ENCODE results near the gene CD207. TPM values are rescaled to one million over a fixed set of nuclear protein-coding genes. Genes with fewer than 3 reads are reported as not detected.
A peak's percentile ranks its signal among the peaks of the same experiment; 100 is the strongest.

Gene CD207
- total RNA-seq, 1 experiment from 2014 or later, result 1.1 TPM

DNA sequence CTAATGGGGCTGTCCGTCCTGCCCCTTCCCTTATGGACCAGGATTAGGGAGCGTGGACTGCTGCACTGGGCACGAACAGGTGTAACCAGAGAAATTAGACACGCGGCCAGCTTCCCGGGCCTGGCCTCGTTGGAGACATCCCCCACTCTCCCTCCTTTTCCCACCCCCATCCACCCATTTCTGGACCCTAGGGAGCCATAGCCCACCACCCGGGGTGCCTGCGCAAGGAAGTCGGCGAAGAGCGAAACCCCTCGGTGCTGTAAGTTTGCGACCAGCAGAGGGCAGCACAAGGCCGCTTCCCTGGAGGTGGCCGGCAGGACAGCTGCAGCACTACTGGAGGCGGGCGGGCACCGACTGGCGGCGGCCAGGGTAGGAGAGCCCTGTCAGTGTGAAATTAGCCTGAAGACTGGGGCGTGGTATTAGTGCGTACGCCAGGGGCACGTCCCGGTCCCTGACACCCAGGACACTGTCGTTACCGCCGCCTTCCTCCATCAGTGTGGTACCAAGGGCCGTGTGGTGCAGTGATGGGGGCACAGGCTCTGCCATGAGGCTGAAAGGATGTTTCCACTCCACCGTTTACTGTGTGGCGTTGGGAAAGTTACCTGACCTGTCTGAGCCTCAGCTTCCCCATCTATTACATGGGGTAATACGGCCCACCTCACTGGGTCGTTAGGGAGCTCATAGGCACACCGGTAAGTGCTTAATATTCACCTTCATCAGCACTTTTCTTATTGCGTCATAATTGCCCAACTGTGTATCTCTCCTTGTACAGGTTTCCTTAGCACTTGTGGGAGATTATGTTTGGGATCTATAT lies 36.0 kb upstream of the CD207 start:
- intact Hi-C loops (cut with micrococcal nuclease; ENCODE audit: unreplicated experiment), result loop anchor here (1.0 kb wide), 2 partner anchors 48 to 76 kb away; no protein-coding TSS in a partner anchor
- Histone ChIP-seq H3K9me3 (ENCODE audit: low read depth, low read length, poor library complexity, severe bottlenecking) (no peaks in the 10 kb centered on the region), H3K4me3 (ENCODE audit: low read depth, low read length, poor library complexity, severe bottlenecking) (peak overlapping the region; percentile 14), H3K27ac (ENCODE audit: low read depth, low read length, poor library complexity, severe bottlenecking) (no peak overlapping the region), H3K27me3 (replicated peaks; ENCODE audit: insufficient read depth, low read depth, low read length, poor library complexity) (no peaks in the 10 kb centered on the region), H3K36me3 (ENCODE audit: insufficient read depth, low read length, poor library complexity, severe bottlenecking) (no peaks in the 10 kb centered on the region), H3K4me1 (ENCODE audit: insufficient read depth, low read length, poor library complexity, severe bottlenecking) (peaks cover 7% of the 10 kb centered on the region)
- ChIA-PET POLR2A (ENCODE audit: low non-redundant PET) (no interaction called here), CTCF (interaction anchor here (0.5 to 3.1 kb wide), 9 partner anchors 9 to 107 kb away, joined by 3 to 24 read pairs (median 5); partner anchors contain the start of gene ANKRD53)
- TF ChIP-seq EZH2 (IDR thresholded peaks at IDR 0.05; ENCODE audit: borderline replicate concordance, low read depth, low read length, poor library complexity, severe bottlenecking), result no peak
- TF ChIP-seq, protein P1, sequence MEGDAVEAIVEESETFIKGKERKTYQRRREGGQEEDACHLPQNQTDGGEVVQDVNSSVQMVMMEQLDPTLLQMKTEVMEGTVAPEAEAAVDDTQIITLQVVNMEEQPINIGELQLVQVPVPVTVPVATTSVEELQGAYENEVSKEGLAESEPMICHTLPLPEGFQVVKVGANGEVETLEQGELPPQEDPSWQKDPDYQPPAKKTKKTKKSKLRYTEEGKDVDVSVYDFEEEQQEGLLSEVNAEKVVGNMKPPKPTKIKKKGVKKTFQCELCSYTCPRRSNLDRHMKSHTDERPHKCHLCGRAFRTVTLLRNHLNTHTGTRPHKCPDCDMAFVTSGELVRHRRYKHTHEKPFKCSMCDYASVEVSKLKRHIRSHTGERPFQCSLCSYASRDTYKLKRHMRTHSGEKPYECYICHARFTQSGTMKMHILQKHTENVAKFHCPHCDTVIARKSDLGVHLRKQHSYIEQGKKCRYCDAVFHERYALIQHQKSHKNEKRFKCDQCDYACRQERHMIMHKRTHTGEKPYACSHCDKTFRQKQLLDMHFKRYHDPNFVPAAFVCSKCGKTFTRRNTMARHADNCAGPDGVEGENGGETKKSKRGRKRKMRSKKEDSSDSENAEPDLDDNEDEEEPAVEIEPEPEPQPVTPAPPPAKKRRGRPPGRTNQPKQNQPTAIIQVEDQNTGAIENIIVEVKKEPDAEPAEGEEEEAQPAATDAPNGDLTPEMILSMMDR (conservative IDR thresholded peaks at IDR 0.05; ENCODE audit: low read depth, low read length), result peak; percentile 93
- DNase-seq (ENCODE audit: low spot score), result peak; percentile 86
- no TSS peak for BruUV-seq (replicated peaks)

DNA sequence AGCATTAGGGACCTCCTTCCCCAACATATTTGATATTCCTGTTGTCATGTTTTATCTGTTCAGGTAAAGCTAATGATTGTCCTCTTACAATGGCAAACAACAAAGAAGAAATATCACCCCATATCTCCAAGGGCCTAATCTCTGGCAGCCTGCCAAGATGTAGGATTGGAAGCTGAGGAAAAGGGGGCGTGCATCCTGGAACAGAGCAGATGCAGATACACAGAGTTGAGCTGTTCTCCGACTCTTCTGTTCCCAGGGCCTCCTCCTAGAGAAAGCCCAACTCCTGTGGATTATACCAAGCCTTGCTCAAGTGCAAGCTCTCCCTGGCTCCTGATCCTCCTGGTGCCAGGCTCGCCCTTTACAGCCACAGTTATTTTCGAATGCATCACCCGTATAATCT lies 35.2 kb upstream of the CD207 start:
- Histone ChIP-seq H3K4me1 (ENCODE audit: insufficient read depth, low read length, poor library complexity, severe bottlenecking) (peaks cover 7% of the 10 kb centered on the region), H3K4me3 (ENCODE audit: low read depth, low read length, poor library complexity, severe bottlenecking) (no peak overlapping the region), H3K27ac (ENCODE audit: low read depth, low read length, poor library complexity, severe bottlenecking) (no peak overlapping the region), H3K36me3 (ENCODE audit: insufficient read depth, low read length, poor library complexity, severe bottlenecking) (no peaks in the 10 kb centered on the region), H3K9me3 (ENCODE audit: low read depth, low read length, poor library complexity, severe bottlenecking) (no peaks in the 10 kb centered on the region), H3K27me3 (replicated peaks; ENCODE audit: insufficient read depth, low read depth, low read length, poor library complexity) (no peaks in the 10 kb centered on the region)
- intact Hi-C loops (cut with micrococcal nuclease; ENCODE audit: unreplicated experiment), result loop anchor here (1.0 kb wide), 2 partner anchors 49 to 77 kb away; no protein-coding TSS in a partner anchor
- POLR2A ChIA-PET (ENCODE audit: low non-redundant PET), result no interaction called here
- CTCF ChIA-PET, result interaction anchor here (0.9 to 3.1 kb wide), 5 partner anchors 15 to 80 kb away, joined by 3 to 24 read pairs (median 8); no protein-coding TSS in a partner anchor
- DNase-seq (ENCODE audit: low spot score), result peak; percentile 22
- TF ChIP-seq EZH2 (IDR thresholded peaks at IDR 0.05; ENCODE audit: borderline replicate concordance, low read depth, low read length, poor library complexity, severe bottlenecking), result no peak
- TF ChIP-seq, protein P1 (conservative IDR thresholded peaks at IDR 0.05; ENCODE audit: low read depth, low read length), result no peak
- BruUV-seq (replicated peaks), result no TSS peak

DNA sequence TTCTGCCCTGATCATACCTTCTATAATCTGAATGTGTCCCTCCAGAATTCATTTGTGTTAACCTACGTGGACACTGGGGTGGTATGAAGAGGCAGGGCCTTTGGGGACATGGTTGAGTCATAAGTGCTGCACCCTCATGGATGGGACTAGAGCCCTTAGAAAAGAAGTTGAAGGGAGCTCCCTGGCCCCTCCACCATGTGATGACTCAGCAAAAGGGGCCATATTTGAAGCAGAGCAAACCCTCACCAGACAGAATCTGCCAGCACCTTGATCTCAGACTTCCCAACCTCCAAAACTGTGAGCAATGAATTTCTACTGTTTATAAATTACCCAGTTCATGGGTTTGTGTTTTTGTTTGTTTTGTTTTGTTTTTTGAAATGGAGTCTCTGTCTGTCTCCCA lies 33.4 kb upstream of the CD207 start:
- Histone ChIP-seq H3K4me1 (ENCODE audit: insufficient read depth, low read length, poor library complexity, severe bottlenecking) (peaks cover 7% of the 10 kb centered on the region), H3K4me3 (ENCODE audit: low read depth, low read length, poor library complexity, severe bottlenecking) (no peak overlapping the region), H3K36me3 (ENCODE audit: insufficient read depth, low read length, poor library complexity, severe bottlenecking) (no peaks in the 10 kb centered on the region), H3K27me3 (replicated peaks; ENCODE audit: insufficient read depth, low read depth, low read length, poor library complexity) (no peaks in the 10 kb centered on the region), H3K9me3 (ENCODE audit: low read depth, low read length, poor library complexity, severe bottlenecking) (no peaks in the 10 kb centered on the region), H3K27ac (ENCODE audit: low read depth, low read length, poor library complexity, severe bottlenecking) (no peak overlapping the region)
- DNase-seq (ENCODE audit: low spot score), result no peak
- TF ChIP-seq EZH2 (IDR thresholded peaks at IDR 0.05; ENCODE audit: borderline replicate concordance, low read depth, low read length, poor library complexity, severe bottlenecking), result no peak
- TF ChIP-seq, protein P1 (conservative IDR thresholded peaks at IDR 0.05; ENCODE audit: low read depth, low read length), result no peak
- CTCF ChIA-PET, result no interaction called here
- intact Hi-C loops (cut with micrococcal nuclease; ENCODE audit: unreplicated experiment), result loop anchor here (10.0 kb wide), 2 partner anchors 106 to 214 kb away; partner anchors contain the start of gene ANKRD53
- POLR2A ChIA-PET (ENCODE audit: low non-redundant PET), result no interaction called here
- no TSS peak for BruUV-seq (replicated peaks)

Measured in A673 (cell line).